Choroid plexus epithelial cell (primary cell): ENCODE measurements around the gene PLXNC1.

ENCODE experiments used
- DNase-seq: peaks from one replicate; pipeline ENCODE4 v3.0.0-alpha.2; 2010; ENCODE audit warnings: low read depth
- H3K4me3 ChIP-seq: 2 replicates; pipeline ENCODE4 v1.5.1; 2011; ENCODE audit warnings: low read depth, mild to moderate bottlenecking, control low read depth, low read length, moderate library complexity
- CTCF ChIP-seq: conservative IDR thresholded peaks from 2 replicates; pipeline ENCODE4 v1.5.1; 2011; ENCODE audit warnings: low read depth, mild to moderate bottlenecking, control low read depth, inconsistent platforms, low read length, moderate library complexity

Gene PLXNC1

GRCh38 chr12:94230357-94230905, 82.1 kb downstream of the PLXNC1 start:
- H3K4me3 ChIP-seq = no peak overlapping the region
- no peak for TF ChIP-seq CTCF
- DNase-seq = peak; percentile 15

DNA sequence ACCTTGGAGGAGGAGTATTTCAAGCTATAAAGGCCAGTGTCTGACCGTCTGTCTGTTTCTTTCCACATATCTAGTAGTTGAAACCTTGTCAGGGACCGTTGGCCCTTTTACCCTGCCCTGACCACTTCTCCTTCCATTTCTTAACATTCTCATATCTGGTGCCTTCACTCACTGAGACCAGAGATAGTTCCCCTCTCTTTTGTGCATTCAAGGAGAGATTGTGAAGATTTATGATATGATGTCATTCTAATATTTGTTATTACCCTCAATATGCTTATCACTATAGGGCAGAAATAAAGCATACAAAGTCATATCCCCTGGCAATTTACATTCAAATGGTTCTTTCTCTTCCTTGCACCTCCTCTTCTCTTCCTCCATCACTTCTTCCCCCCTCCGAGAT, 83.3 kb downstream of the PLXNC1 start:
- no peak overlapping the region for H3K4me3 ChIP-seq
- no peak for TF ChIP-seq CTCF
- DNase-seq = no peak

DNA sequence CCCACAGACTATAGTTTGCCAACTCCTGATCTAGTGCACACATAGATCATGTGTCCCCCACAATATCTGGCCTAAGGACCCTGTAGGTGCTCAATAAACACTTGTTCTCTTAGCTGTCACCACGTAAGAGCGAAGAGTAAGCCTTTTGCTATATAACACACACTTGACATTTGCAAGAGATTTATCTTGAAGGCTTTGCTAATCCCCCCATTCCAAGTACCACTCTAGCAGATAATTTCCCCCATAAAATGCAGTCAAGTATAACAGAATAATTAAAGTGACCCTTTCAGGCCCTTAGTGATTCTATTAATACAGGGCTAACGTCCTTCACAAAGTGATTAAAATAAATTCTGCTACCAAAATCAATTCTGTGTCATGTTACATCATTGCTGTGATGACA, 87.5 kb downstream of the PLXNC1 start:
- DNase-seq = no peak
- H3K4me3 ChIP-seq = no peak overlapping the region
- TF ChIP-seq CTCF = no peak

DNA sequence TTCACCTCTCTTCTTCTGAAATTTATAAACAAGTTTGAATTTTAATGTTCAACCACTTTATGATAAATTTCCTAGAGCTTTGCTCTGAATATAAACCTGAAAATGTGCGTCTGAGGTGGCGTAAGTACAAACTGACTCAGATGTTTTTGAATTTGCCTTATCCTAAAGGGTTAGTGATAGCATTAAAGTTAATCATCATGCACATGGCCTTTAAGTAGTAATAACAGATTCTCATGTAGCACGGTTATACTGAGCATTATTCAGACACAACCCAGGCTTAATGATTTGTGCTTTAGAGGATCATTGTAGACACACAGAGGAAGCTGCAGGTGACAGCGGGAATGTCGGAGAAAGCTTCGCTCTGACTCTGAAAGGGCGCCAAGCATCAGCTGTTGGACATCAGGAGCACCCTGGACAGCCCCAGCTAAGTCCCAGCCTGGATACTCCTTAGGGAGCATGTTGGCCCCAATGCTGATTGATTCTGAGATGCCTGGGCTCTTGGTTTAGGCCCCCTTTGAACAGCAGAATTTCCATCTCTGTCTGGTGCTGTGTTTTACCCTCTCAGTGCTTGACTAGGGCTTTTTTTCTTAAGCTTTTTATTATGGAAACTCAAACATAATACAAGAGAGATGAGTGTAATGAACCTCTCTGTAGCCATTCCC, 91.1 kb downstream of the PLXNC1 start:
- no peak for TF ChIP-seq CTCF
- no peak overlapping the region for H3K4me3 ChIP-seq
- DNase-seq = no peak

DNA sequence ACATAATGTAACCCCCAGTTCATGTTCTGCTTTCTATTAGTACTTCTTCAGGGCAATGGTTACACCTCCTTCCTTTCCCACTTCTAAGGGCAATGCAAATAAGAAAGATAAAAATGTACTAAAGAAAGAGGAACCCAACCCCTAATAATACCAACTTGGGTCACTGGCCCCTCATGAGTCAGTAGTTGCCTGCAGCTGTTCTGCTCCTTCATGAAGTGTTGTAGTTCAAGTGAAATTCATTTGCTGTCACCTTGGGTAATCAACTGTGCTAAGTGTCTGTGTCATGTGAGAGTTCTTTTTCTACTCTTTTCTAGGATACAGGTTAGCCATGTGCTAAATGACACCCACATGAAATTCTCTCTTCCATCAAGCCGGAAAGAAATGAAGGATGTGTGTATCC, 91.8 kb downstream of the PLXNC1 start:
- TF ChIP-seq CTCF = no peak
- no peak overlapping the region for H3K4me3 ChIP-seq
- no peak for DNase-seq

DNA sequence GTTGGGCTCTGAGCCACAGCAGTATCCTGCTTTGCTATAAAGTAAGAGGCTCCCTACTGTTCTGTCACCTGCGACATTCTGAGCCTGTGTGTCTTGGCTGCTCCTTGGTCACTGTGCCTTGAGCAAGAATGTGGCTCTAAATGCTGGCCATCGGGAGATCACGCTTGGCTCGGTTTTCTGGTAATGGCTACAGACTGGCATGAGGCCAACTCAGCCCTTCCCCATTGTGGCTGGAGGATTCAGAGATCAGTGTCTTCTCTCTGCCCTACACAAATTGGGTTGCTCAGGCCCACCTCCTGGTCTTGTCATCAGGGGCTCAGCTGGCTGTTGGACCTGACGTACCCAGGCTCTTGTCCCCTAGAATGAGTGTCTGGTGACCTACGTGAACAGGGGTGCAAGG, 94.5 kb downstream of the PLXNC1 start:
- DNase-seq = no peak
- no peak overlapping the region for H3K4me3 ChIP-seq
- TF ChIP-seq CTCF = no peak
